ENCODE results near the gene TMPRSS9. TPM values are rescaled to one million over a fixed set of nuclear protein-coding genes. Genes with fewer than 3 reads are reported as not detected.

Gene TMPRSS9
- total and polyA plus RNA-seq, 8 donors, result 1.1 TPM; not detected in 7

DNA sequence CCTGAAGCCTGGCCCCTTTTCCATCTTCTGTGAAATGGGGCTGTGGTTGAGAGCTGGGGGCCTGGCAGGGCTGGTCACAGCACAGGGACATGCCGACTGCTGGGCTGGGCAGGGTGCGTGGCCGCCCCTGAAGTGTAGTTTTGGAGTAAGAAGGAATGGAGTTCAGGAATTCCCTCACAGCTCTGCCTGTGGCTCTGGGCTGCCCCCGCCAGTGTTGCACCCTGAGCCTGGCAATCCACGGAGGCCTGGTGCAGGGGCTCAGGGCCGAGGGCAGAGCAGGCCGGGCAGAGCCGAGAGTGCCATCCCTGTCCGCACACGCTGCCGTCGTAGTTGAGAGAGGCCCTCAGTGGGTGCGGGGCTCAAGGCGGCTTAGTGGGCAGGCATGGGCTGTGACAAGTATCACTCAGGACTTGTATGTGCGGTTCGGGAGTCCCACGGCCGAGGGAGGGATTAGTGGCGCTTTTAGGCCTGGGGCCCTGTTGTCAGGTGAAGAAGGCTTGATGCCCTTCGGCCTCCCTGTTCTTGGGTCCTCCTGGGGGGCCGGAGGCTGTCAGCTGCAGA is 21.9 kb upstream of the TMPRSS9 start:
- H3K27ac ChIP-seq, result peak overlapping the region in 1 of 5 donors; percentile 13
- no peak for DNase-seq
- no peak overlapping the region for H3K4me3 ChIP-seq
- no peaks in the 10 kb centered on the region for H3K9me3 ChIP-seq
- no peaks in the 10 kb centered on the region for H3K27me3 ChIP-seq
- intact Hi-C loops (cut with DNase I; ENCODE audit: low total_unique reads), result no loop called here
- peaks cover 11 to 37% (median 15%) of the 10 kb centered on the region in 4 donors for H3K4me1 ChIP-seq
- H3K36me3 ChIP-seq, result peaks cover 13 to 70% (median 59%) of the 10 kb centered on the region in 4 donors
- TF ChIP-seq, protein P1, sequence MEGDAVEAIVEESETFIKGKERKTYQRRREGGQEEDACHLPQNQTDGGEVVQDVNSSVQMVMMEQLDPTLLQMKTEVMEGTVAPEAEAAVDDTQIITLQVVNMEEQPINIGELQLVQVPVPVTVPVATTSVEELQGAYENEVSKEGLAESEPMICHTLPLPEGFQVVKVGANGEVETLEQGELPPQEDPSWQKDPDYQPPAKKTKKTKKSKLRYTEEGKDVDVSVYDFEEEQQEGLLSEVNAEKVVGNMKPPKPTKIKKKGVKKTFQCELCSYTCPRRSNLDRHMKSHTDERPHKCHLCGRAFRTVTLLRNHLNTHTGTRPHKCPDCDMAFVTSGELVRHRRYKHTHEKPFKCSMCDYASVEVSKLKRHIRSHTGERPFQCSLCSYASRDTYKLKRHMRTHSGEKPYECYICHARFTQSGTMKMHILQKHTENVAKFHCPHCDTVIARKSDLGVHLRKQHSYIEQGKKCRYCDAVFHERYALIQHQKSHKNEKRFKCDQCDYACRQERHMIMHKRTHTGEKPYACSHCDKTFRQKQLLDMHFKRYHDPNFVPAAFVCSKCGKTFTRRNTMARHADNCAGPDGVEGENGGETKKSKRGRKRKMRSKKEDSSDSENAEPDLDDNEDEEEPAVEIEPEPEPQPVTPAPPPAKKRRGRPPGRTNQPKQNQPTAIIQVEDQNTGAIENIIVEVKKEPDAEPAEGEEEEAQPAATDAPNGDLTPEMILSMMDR (IDR thresholded peaks at IDR 0.05), result no peak
- TF ChIP-seq POLR2A (IDR thresholded peaks at IDR 0.05) (no peak), POLR2AphosphoS5 (IDR thresholded peaks at IDR 0.05) (no peak), EP300 (IDR thresholded peaks at IDR 0.05) (no peak)
- WGBS, 5 donors, result 92 to 98% (median 94%) methylated on average over 17 to 21 of the region's 21 CpGs

GRCh38 chr19:2338751-2339643 is 21.1 kb upstream of the TMPRSS9 start:
- peaks cover 13 to 77% (median 64%) of the 10 kb centered on the region in 4 donors for H3K36me3 ChIP-seq
- DNase-seq, result no peak
- peaks cover 2 to 29% (median 6%) of the 10 kb centered on the region in 4 donors for H3K4me1 ChIP-seq
- no peak for TF ChIP-seq EP300 (IDR thresholded peaks at IDR 0.05)
- TF ChIP-seq, protein P1 (IDR thresholded peaks at IDR 0.05), result no peak
- TF ChIP-seq POLR2AphosphoS5 (IDR thresholded peaks at IDR 0.05), result no peak
- WGBS, 5 donors, result 93 to 96% (median 95%) methylated on average over 5 to 54 of the region's 54 CpGs
- no peak overlapping the region for H3K4me3 ChIP-seq
- intact Hi-C loops (cut with DNase I; ENCODE audit: low total_unique reads), result no loop called here
- H3K27ac ChIP-seq, result no peak overlapping the region
- no peaks in the 10 kb centered on the region for H3K27me3 ChIP-seq
- H3K9me3 ChIP-seq, result no peaks in the 10 kb centered on the region

DNA sequence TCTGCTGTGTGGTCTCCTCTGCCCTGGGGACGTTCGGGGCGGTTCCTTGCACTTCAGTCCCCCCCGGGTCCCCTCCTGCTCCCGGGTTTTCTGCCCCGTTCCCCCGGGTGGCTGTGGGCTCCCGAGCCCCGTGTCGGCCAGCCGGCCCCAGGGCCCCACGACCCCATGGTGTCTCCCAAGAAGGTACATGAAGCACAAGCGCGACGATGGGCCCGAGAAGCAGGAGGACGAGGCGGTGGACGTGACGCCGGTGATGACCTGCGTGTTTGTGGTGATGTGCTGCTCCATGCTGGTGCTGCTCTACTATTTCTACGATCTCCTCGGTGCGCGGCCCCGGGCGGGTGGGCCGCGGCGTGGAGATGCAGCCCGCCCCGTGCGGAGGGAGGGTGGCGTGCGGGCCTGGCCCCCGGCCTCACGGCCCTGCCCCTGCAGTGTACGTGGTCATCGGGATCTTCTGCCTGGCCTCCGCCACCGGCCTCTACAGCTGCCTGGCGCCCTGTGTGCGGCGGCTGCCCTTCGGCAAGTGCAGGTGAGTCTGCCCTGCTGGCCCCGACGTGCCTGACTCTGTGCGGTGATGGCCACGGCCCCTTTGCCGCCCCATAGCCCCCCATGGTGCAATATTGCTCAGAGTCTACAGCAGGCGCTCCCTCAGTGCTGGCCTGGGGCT is 20.3 kb upstream of the TMPRSS9 start:
- H3K36me3 ChIP-seq, result peaks cover 13 to 76% (median 70%) of the 10 kb centered on the region in 4 donors
- TF ChIP-seq, protein P1 (IDR thresholded peaks at IDR 0.05), result no peak
- no peak for TF ChIP-seq EP300 (IDR thresholded peaks at IDR 0.05)
- TF ChIP-seq POLR2AphosphoS5 (IDR thresholded peaks at IDR 0.05), result no peak
- no peak for TF ChIP-seq POLR2A (IDR thresholded peaks at IDR 0.05)

GRCh38 chr19:2340496-2341243 is 19.4 kb upstream of the TMPRSS9 start:
- Histone ChIP-seq H3K4me3 (no peak overlapping the region), H3K4me1 (peaks cover 0 to 30% (median 5%) of the 10 kb centered on the region in 4 donors), H3K27me3 (no peaks in the 10 kb centered on the region), H3K9me3 (no peaks in the 10 kb centered on the region), H3K36me3 (peaks cover 13 to 85% (median 78%) of the 10 kb centered on the region in 4 donors), H3K27ac (no peak overlapping the region)
- DNase-seq, result no peak
- TF ChIP-seq, protein P1 (IDR thresholded peaks at IDR 0.05), result no peak
- TF ChIP-seq POLR2AphosphoS5 (IDR thresholded peaks at IDR 0.05), result no peak
- TF ChIP-seq EP300 (IDR thresholded peaks at IDR 0.05), result no peak
- TF ChIP-seq POLR2A (IDR thresholded peaks at IDR 0.05), result no peak
- WGBS, 5 donors, result 92 to 95% (median 93%) methylated on average over 20 to 38 of the region's 38 CpGs
- intact Hi-C loops (cut with DNase I; ENCODE audit: low total_unique reads), result no loop called here

More for the DNA sequence above, 20.3 kb upstream of the TMPRSS9 start:
- no peaks in the 10 kb centered on the region for H3K27me3 ChIP-seq
- H3K27ac ChIP-seq, result no peak overlapping the region
- DNase-seq, result no peak
- intact Hi-C loops (cut with DNase I; ENCODE audit: low total_unique reads), result no loop called here
- H3K4me1 ChIP-seq, result peaks cover 0 to 23% (median under 1%) of the 10 kb centered on the region in 4 donors
- WGBS, 5 donors, result 93 to 97% (median 94%) methylated on average over 34 to 52 of the region's 52 CpGs
- no peak overlapping the region for H3K4me3 ChIP-seq
- H3K9me3 ChIP-seq, result no peaks in the 10 kb centered on the region
